Measurements from ENCODE around the gene PCDHGB3.

DNA sequence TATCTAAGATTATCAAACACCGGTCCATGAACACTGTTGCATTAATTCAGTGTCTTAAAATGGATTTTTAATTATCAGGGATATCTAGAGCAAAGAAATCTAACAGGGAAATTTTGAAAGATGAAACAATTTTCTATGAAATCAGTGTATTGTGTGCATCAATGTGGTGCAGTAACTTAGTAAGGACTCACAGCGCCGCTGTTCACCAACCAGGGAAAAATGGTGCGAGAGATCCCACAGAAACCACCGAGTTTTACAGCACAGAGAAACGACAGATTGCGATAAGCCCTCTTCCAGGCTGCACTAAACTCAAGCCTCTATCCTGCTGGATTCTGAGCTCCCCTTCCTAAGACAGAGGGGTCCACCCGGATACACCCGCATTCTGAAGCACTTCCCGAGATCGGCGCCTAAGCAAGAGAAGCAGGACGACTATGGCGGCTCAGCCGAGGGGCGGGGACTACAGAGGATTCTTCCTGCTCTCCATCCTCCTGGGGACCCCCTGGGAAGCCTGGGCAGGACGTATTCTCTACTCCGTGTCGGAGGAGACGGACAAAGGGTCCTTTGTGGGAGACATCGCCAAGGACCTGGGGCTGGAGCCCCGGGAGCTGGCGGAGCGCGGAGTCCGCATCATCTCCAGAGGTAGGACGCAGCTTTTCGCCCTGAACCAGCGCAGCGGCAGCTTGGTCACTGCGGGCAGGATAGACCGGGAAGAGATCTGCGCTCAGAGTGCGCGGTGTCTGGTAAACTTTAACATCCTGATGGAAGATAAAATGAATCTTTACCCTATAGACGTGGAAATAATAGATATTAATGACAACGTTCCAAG lies 12.6 kb downstream of the PCDHGB3 start, which contains the start of gene PCDHGA7:
- TF ChIP-seq POLR2AphosphoS5 (IDR thresholded peaks at IDR 0.05; ENCODE audit: low read depth, low read length) (no peak), POLR2A (IDR thresholded peaks at IDR 0.05; ENCODE audit: low read depth, low read length) (no peak), TAF1 (IDR thresholded peaks at IDR 0.05; ENCODE audit: borderline replicate concordance, low read depth, low read length) (no peak)

All from GM12892 (cell line).